Body of pancreas (tissue), 4 donors: ENCODE measurements around the gene HES4. TPM values are rescaled to one million over a fixed set of nuclear protein-coding genes. Genes with fewer than 3 reads are reported as not detected.

Experiments
- ATAC-seq: fragments of 150-250 bp; one replicate; pipeline ENCODE4 v1.9.1; 2016
- DNase-seq, 4 donors: peaks; one replicate each; pipeline ENCODE4 v3.0.0-alpha.2; 2019
- H3K27ac ChIP-seq, 4 donors: fragments of 200-600 bp; sonication (generic); 1 replicate in 3 of 4; 2 replicates in 1 of 4; pipeline versions ENCODE4 v1.5.1 to v1.6.1; 2016 to 2019; ENCODE audit warnings: mild to moderate bottlenecking in 1 of 4, mixed read lengths in 1 of 4, moderate library complexity in 1 of 4
- H3K27me3 ChIP-seq, 2 donors: fragments of 200-600 bp; sonication (generic); one replicate each; pipeline ENCODE4 v1.6.0; 2016; ENCODE audit warnings: mild to moderate bottlenecking in 1 of 2
- H3K36me3 ChIP-seq, 2 donors: fragments of 200-600 bp; sonication (generic); replicated peaks in 1 of 2; 2 replicates each; pipeline ENCODE4 v1.5.1; 2016; ENCODE audit warnings: low read depth in 2 of 2; ENCODE audit not compliant: insufficient read depth in 1 of 2
- H3K4me1 ChIP-seq: fragments of 200-600 bp; sonication (generic); one replicate; pipeline ENCODE4 v1.6.0; 2016
- H3K4me3 ChIP-seq, 2 donors: fragments of 200-600 bp; sonication (generic); 1 replicate in 1 of 2; 2 replicates in 1 of 2; pipeline ENCODE4 v1.5.1; 2016 to 2019
- H3K9me3 ChIP-seq, 3 donors: fragments of 200-600 bp; sonication (generic); 1 replicate in 2 of 3; 2 replicates in 1 of 3; pipeline ENCODE4 v1.5.1; 2016
- CTCF ChIP-seq, 7 experiments: fragments of 450-650 bp in 4 of 7; fragments of 200-600 bp in 3 of 7; sonication (generic) in 3 of 7; IDR thresholded peaks; one replicate each; pipeline ENCODE4 v1.5.1; 2016 to 2019; ENCODE audit warnings: antibody characterized with exemption in 7 of 7
- POLR2A ChIP-seq, 3 donors: fragments of 450-650 bp; IDR thresholded peaks; one replicate each; pipeline ENCODE4 v1.6.1; 2016; ENCODE audit warnings: antibody characterized with exemption in 3 of 3, mild to moderate bottlenecking in 2 of 3
- WGBS, 2 donors: methylation state at CpG; one replicate each; pipeline ENCODE4 v1.1.5; 2017; 5-methylcytosine and 5-hydroxymethylcytosine counted together
- intact Hi-C: fragments of 100-400 bp; cut with DNase I; formaldehyde crosslinking; loops from one replicate; pipeline ENCODE4 v1.15.1; 2023
- small RNA-seq: library from RNA; depleted of rRNA; stranded (forward); fragments of <200 nt; gene quantifications from one replicate; pipeline ENCODE3, GENCODE V24; 2016
- total RNA-seq, 2 donors: library from RNA; depleted of rRNA; stranded (reverse); fragments of >200 nt; gene quantifications; one replicate each; pipeline ENCODE4 v1.1.0, GENCODE V29; 2016

HES4 gene
- total RNA-seq, 2 donors from 2014 or later: 44.1 to 97.2 TPM

GRCh38 chr1:952201-952600 is 47.7 kb downstream of the HES4 start:
- DNase-seq: no peak
- 91 to 97% methylated on average over 5 to 15 of the region's 15 CpGs for WGBS, 2 donors
- intact Hi-C loops: no loop called here
- Histone ChIP-seq H3K9me3 (no peaks in the 10 kb centered on the region), H3K4me1 (peaks cover 4% of the 10 kb centered on the region), H3K4me3 (no peak overlapping the region), H3K27ac (no peak overlapping the region), H3K27me3 (no peaks in the 10 kb centered on the region), H3K36me3 (peaks cover 19 to 49% of the 10 kb centered on the region in 2 donors)
- no peak for ATAC-seq
- TF ChIP-seq CTCF (IDR thresholded peaks at IDR 0.05) (no peak), POLR2A (IDR thresholded peaks at IDR 0.05) (no peak)

- DNase-seq (no peak), ATAC-seq (no peak)
- Histone ChIP-seq H3K4me3 (no peak overlapping the region), H3K4me1 (no peaks in the 10 kb centered on the region), H3K36me3 (peaks cover 19 to 51% of the 10 kb centered on the region in 2 donors), H3K9me3 (no peaks in the 10 kb centered on the region), H3K27me3 (no peaks in the 10 kb centered on the region), H3K27ac (no peak overlapping the region)
- 77 to 87% methylated on average over 5 to 6 of the region's 6 CpGs for WGBS, 2 donors
- TF ChIP-seq POLR2A (IDR thresholded peaks at IDR 0.05) (no peak), CTCF (IDR thresholded peaks at IDR 0.05) (peak in 2 of 7 experiments; percentile 7 to 13)
- intact Hi-C loops: no loop called here
Measured at GRCh38 chr1:951364-951763, 48.5 kb downstream of the HES4 start.

- intact Hi-C loops: no loop called here
- DNase-seq: no peak
- WGBS, 2 donors: 73 to 94% methylated on average over 4 to 20 of the region's 23 CpGs
- TF ChIP-seq CTCF (IDR thresholded peaks at IDR 0.05) (no peak), POLR2A (IDR thresholded peaks at IDR 0.05) (no peak)
- no peak overlapping the region for H3K4me3 ChIP-seq
- no peaks in the 10 kb centered on the region for H3K4me1 ChIP-seq
- H3K27ac ChIP-seq: no peak overlapping the region
- no peaks in the 10 kb centered on the region for H3K27me3 ChIP-seq
- peaks cover 19 to 50% of the 10 kb centered on the region in 2 donors for H3K36me3 ChIP-seq
- ATAC-seq: no peak
- no peaks in the 10 kb centered on the region for H3K9me3 ChIP-seq
Measured at GRCh38 chr1:950881-951280, 49.0 kb downstream of the HES4 start.

GRCh38 chr1:950268-950667 is 49.6 kb downstream of the HES4 start:
- intact Hi-C loops: no loop called here
- no peaks in the 10 kb centered on the region for H3K27me3 ChIP-seq
- ATAC-seq: no peak
- no peak overlapping the region for H3K27ac ChIP-seq
- H3K4me3 ChIP-seq: no peak overlapping the region
- H3K4me1 ChIP-seq: no peaks in the 10 kb centered on the region
- H3K36me3 ChIP-seq: peaks cover 22 to 47% of the 10 kb centered on the region in 2 donors
- WGBS, 2 donors: 95 to 98% methylated on average over 5 to 9 of the region's 9 CpGs
- H3K9me3 ChIP-seq: no peaks in the 10 kb centered on the region
- DNase-seq: no peak
- TF ChIP-seq CTCF (IDR thresholded peaks at IDR 0.05) (peak in 1 of 7 experiments; percentile 19), POLR2A (IDR thresholded peaks at IDR 0.05) (no peak)

Small RNAs within 50 kb of the gene (small RNA-seq; reads per million reads assigned to genes)
- not detected for gene AL645608.3

Other genes starting within 250 kb of the HES4 start
- 1 to 10 TPM; 2.1 to 2.3 TPM for gene SAMD11, start 76.2 kb downstream of the HES4 start, total RNA-seq
- gene NOC2L, start 40.8 kb downstream of the HES4 start, total RNA-seq: 10 to 100 TPM; 30.6 to 32.3 TPM
- gene KLHL17, start 39.5 kb downstream of the HES4 start, total RNA-seq: 10 to 100 TPM in 1 of 2 donors, 1 to 10 TPM in 1; 6.0 to 29.0 TPM
- not detected for gene PLEKHN1, start 33.6 kb downstream of the HES4 start, total RNA-seq
- gene PERM1, start 18.0 kb downstream of the HES4 start, total RNA-seq: not detected
- gene ISG15, start 13.4 kb upstream of the HES4 start, total RNA-seq: 10 to 100 TPM in 1 of 2 donors, 1 to 10 TPM in 1; 8.3 to 29.0 TPM
- 100 to 1,000 TPM in 1 of 2 donors, 10 to 100 TPM in 1; 85.1 to 241 TPM for gene AGRN, start 20.0 kb upstream of the HES4 start, total RNA-seq
- gene RNF223, start 74.2 kb upstream of the HES4 start, total RNA-seq: under 1 TPM in 1 of 2 donors, not detected in 1; 0.26 TPM
- gene C1orf159, start 116.0 kb upstream of the HES4 start, total RNA-seq: 10 to 100 TPM in 1 of 2 donors, 1 to 10 TPM in 1; 8.8 to 13.2 TPM
- gene TTLL10, start 173.8 kb upstream of the HES4 start, total RNA-seq: under 1 TPM; 0.66 to 0.78 TPM
- gene TNFRSF18, start 206.5 kb upstream of the HES4 start, total RNA-seq: not detected
- gene TNFRSF4, start 214.1 kb upstream of the HES4 start, total RNA-seq: 1 to 10 TPM in 1 of 2 donors, under 1 TPM in 1; 0.99 to 2.6 TPM
- gene SDF4, start 231.9 kb upstream of the HES4 start, total RNA-seq: 10 to 100 TPM; 89.2 to 97.6 TPM
- gene B3GALT6, start 232.1 kb upstream of the HES4 start, total RNA-seq: 10 to 100 TPM; 18.4 to 35.6 TPM
- not detected for gene C1QTNF12, start 246.6 kb upstream of the HES4 start, total RNA-seq